T-helper 1 cell treated with Interleukin-12 subunit alpha and Interleukin-12 subunit beta and Interleukin-4 antibody, amounts not matched to agents 30 ng/mL and 1 ng/mL, for 36 hours (primary cell): ENCODE measurements around the gene TMBIM4. TPM values are rescaled to one million over a fixed set of nuclear protein-coding genes. Genes with fewer than 3 reads are reported as not detected.

Source experiments
- intact Hi-C: fragments of 100-400 bp; cut with micrococcal nuclease; formaldehyde crosslinking; loops from one replicate; pipeline ENCODE4 v1.15.1; 2024
- total RNA-seq: library from RNA; stranded (reverse); gene quantifications from 2 replicates; pipeline ENCODE4 v1.2.3, GENCODE V29; 2022

The TMBIM4 gene
- total RNA-seq, 1 donor from 2014 or later, result 80.9 TPM

DNA sequence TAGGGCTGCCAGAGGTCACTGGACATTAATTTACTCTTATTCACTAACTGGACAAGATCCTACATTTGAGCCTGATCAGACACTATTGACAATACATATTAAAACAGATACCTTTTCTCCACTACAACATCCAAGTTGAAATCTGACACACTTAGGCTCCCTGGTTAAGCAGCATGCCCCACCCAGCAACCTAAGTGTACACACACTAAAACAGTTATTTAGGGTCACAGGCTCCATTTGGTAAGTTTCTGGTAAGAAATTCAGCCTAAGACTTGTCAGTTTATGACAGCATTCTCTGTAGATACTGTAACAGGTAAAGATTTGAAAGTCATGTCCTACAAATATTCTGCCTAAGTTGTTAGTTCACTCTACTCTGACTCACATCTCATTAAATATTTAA lies 27.0 kb downstream of the TMBIM4 start:
- intact Hi-C loops, result loop anchor here (10.0 kb wide), 1 partner anchor 722 kb away; no protein-coding TSS in a partner anchor

GRCh38 chr12:66141299-66141698 lies 28.5 kb downstream of the TMBIM4 start:
- intact Hi-C loops, result loop anchor here (10.0 kb wide), 1 partner anchor 724 kb away; no protein-coding TSS in a partner anchor

- intact Hi-C loops, result loop anchor here (10.0 kb wide), 1 partner anchor 724 kb away; no protein-coding TSS in a partner anchor
These were observed 29.1 kb downstream of the TMBIM4 start for GRCh38 chr12:66140731-66141130.

DNA sequence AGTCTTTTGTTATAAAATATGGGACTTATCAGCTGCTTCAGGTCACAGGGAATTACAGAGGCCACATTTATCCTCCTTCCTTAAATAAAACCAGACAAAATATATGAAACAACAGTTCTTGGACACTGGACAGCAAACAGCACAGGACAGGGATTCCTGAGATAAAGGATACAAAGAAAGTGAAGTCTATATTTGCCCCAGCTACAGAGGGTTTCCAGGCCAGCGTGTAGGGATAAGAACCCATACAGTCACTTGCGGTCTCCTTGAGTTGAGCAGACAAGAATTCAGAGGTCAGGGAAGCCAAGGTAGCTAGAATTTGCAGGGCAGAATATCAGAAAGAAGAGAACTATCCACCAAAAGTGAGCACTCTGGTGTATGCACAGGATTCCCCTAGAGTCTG lies 30.5 kb downstream of the TMBIM4 start:
- intact Hi-C loops, result loop anchor here (1.0 kb wide), 1 partner anchor 8 kb away; no protein-coding TSS in a partner anchor

GRCh38 chr12:66137937-66138336 lies 31.9 kb downstream of the TMBIM4 start:
- intact Hi-C loops, result no loop called here

DNA sequence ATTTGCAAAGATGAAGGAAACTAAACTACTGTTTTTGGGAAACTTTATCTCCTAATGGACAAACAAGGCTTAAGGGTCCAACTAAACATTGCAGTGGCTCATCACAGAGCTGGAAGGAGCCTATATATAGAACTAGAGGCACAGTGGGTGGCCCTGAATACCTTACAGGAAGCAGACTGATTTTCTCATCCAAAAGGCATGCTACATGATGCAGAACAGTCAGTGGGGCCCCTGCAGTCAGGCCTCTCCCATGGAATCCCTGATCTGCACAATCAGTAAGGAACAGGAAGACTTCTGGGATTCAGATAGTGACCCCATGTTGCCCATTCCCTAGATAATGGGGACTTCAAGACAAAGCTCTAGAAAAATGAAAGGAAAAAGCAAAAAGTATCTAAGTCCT lies 37.4 kb downstream of the TMBIM4 start:
- intact Hi-C loops, result no loop called here

- intact Hi-C loops, result loop anchor here (1.0 to 2.0 kb wide), 6 partner anchors 8 to 1678 kb away; partner anchors contain the start of gene TBK1
These were observed 38.6 kb downstream of the TMBIM4 start for GRCh38 chr12:66131067-66131688.

- intact Hi-C loops, result loop anchor here (1.0 to 2.0 kb wide), 14 partner anchors 9 to 1726 kb away; partner anchors contain the start of genes GNS, HELB, LEMD3 and TBK1
These were observed 39.3 kb downstream of the TMBIM4 start, which contains the start of gene LLPH for GRCh38 chr12:66130267-66131066. LLPH (minus strand) TSS chr12:66130750; CDS start chr12:66129106, 1,644 bp downstream.

- intact Hi-C loops, result loop anchor here (1.0 to 2.0 kb wide), 11 partner anchors 23 to 1726 kb away; partner anchors contain the start of genes GNS, HELB, LEMD3 and TBK1
These were observed 39.9 kb downstream of the TMBIM4 start for GRCh38 chr12:66129934-66130266.

DNA sequence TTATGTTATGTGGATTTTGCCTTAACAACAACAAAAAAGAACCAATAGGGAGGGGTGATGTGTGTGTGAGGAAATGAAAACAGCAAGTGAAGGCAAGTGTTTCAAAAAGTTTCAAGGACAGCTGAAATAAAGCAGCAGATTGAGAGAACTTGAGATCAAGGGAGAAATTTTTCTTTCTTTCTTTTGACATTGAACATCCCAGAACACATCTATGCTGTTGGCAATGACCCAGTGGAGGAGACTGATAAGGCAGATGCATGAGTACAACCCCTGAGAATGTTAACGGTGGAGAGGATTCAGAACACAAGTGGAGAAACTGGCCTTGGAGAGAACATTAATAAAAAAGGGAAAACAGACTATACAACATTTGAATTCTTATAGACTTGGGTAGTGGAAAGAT lies 42.1 kb downstream of the TMBIM4 start:
- intact Hi-C loops, result no loop called here

DNA sequence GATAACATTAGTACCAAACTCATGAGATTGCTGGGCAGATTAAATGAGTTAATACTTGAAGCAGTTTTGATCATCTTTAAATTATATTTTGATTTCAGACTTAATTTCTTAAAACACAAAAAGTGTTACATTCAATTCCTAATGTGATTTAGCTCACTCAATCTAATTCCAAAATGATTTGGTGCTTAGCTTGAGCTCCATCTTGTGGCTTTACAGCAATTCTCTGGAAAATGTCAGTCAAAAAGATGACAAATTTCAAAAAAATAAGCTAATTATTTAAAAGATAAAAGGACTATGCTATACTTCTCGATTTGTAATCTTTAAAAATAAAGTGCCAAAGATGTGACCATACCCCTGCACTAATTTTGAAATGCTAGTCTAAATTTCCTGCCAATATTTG lies 49.3 kb downstream of the TMBIM4 start:
- intact Hi-C loops, result no loop called here

DNA sequence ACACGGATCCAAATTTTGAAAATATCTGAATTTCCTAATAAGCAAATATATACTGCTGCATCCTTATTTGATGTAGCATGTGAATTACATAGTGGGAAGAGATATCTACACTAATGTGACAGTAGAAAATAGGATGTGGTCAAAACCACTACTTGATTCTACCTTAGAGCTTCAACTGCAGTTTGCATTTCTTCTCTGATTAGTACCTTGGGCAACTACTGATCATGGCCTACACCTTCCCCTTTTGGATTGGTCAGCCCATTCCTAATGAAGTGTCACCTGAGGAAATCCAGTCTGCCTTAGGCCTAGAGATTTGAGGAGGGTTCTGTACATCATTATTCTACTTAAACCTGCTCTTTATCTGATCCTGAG lies 49.9 kb downstream of the TMBIM4 start:
- intact Hi-C loops, result no loop called here

DNA sequence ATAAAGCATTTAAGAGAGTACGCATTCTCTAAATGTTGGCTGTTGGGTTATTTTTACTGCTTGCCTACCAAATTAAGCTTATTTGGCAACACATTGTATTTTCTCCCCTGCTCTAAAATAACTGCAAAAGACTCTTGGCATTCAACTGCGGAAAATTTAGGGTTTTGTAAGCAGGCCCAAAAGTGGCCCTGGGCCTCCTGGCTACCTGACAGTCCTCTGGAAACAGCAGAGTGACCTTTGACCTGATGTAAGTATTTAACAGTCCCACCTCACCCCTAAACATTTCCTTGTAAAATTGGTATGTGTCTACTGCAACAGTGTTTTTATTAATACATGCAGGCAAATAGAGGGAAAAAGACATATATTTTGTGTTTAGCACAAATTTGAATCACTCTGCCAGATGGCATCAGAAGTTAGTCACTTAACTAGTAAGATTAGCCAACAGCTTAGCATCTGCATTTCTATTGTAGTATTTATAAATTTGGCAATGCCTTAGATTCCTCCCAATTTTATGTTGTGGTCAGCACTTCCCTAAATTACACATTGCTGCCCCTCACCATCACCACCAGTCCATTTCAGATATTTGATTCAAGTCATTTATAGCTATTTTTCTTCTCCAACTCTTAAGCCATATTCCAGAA lies 50.4 kb downstream of the TMBIM4 start:
- intact Hi-C loops, result no loop called here

GRCh38 chr12:66118240-66118891 lies 51.4 kb downstream of the TMBIM4 start:
- intact Hi-C loops, result no loop called here

DNA sequence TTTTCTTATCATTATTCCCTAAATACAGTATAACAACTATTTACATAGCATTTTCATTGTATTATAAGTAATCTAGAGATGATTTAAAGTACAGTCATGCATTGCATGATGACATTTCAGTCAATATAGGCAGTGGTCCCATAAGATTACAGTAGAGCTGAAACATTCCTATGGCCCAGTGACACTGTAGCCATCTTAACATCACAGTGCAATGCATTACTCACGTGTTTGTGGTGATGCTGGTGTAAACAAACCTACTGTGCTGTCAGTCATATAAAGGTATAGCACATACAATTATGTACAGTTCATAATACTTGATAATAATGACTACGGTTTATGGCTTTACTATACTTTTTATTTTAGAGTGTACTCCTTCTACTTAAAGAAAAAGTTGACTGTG lies 52.6 kb downstream of the TMBIM4 start:
- intact Hi-C loops, result no loop called here

DNA sequence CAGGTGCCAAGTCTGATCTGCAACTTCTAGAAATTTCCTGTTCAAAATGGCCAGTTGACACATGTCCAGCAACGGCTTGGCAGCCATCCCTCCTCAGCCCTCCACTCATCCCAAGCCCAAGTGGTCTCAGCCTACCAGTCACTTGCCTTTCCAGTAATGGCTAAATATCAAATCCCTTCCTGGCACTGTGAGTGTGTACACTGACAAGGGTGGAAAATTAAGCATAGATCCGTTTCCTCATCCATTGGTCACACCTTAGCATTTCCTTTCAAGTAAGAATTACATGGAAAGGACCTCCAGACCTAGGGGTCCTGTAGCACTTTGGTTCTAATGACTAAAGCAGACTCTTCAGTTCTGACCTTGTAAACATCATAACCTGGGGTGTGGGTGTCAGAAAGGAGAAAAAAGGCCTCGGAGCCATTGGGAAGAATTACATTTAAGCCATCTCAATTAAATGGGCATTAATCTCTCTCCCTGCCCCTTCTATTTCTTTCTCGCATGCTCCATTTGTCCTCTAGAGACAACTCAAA lies 54.7 kb downstream of the TMBIM4 start:
- intact Hi-C loops, result no loop called here

GRCh38 chr12:66113471-66113870 lies 56.3 kb downstream of the TMBIM4 start:
- intact Hi-C loops, result no loop called here

- intact Hi-C loops, result no loop called here
These were observed 58.2 kb downstream of the TMBIM4 start for GRCh38 chr12:66111605-66112004.

GRCh38 chr12:66109056-66109455 lies 60.7 kb downstream of the TMBIM4 start:
- intact Hi-C loops, result loop anchor here (5.0 kb wide), 1 partner anchor 877 kb away; no protein-coding TSS in a partner anchor

DNA sequence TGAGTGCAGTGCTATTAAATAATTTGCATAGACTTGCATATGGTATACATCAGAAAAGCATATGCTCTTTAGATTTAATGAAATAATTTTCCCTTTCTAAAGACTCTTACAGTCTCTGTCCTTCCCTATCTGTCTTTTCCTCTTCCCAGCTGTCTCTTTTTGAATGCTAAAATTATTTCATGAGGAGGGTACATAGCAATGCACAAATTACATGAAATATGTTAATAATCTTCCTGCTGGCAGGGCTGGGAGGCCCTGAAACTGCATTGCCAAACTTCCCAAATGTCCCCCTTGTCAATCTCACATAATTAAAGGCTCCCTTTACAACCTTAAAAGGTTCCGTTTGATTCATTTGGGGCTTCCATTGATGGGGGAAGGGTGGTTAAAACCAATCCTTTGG lies 61.4 kb downstream of the TMBIM4 start:
- intact Hi-C loops, result loop anchor here (5.0 kb wide), 1 partner anchor 876 kb away; no protein-coding TSS in a partner anchor

DNA sequence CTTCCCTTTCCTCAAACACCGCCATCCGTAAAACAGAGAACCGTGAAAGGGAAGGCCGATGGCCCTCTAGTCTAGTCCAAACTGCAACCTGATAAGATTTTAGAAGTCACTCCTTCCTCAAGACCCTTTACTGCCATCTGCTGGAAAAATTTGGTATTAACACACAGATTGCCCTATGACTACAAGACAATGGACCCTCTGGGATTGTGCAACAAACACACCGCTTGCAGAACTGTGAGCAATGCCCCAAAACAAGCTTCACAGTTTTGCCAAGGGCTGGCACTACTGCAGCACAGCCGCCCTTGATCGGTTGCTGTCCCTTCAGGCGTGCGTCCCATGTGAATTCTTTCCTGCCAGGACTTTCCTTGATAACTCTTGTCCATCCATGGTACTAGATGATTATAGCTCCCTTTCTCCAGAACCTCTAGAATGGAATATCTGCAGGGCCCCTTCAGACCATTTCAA lies 62.3 kb downstream of the TMBIM4 start:
- intact Hi-C loops, result loop anchor here (1.0 to 5.0 kb wide), 6 partner anchors 23 to 1216 kb away; partner anchors contain the start of gene LLPH
